Measurements from ENCODE around the gene NFATC3.

- no peak for TF ChIP-seq POLR2A (IDR thresholded peaks at IDR 0.05)
- no peak for TF ChIP-seq CTCF (IDR thresholded peaks at IDR 0.05)
These were observed 152.8 kb downstream of the NFATC3 start for GRCh38 chr16:68238029-68238345.
